GM19438 (cell line): ENCODE measurements around the gene ZNF324.

ENCODE experiments used
- ATAC-seq: cut with Tn5 transposase; IDR thresholded peaks from one replicate; pipeline ENCODE4 v1.9.1; 2021; ENCODE audit warnings: low read depth; ENCODE audit not compliant: unreplicated experiment

Gene ZNF324

GRCh38 chr19:58519355-58520256 is 52.7 kb downstream of the ZNF324 start, which contains the start of gene ZBTB45:
Gene ZBTB45 (minus strand): TSS chr19:58519810. CDS start chr19:58517673, 2,137 bp downstream.
- ATAC-seq, result peak; percentile 75

DNA sequence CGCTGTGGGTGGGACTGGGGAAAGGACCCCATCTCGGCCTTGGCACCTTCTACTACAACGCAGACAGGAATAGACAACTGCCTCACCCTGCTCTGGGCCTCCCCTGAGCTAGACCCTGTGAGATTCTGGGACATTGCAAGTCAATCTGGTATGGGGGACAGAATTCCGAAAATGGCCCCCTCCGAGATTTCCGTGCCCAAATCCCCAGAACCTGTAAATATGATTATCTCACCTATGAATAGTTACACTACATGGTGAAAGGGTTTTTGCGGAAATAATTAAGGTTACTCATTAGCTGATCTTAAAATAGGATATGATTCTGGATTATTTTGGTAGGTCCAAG is 53.3 kb downstream of the ZNF324 start:
- ATAC-seq, result no peak

DNA sequence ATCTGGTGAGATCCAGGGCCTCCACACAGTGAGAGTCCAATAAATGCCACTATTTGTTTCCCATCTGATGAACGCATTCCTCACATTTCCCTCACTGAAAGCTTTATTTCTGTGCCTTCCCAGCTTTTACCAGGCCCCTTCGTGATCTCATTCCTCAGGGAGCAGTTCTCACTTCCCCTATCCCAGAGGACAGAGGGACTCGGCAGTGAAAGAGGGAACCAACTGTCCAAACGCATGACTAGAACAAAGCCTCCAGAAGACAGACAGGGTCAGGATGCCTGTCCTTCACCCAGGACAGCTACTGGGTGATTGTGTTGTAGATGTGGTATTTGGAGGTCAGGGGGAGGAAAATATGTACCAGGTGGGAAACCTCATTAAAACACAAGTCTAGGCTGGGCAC is 54.8 kb downstream of the ZNF324 start:
- ATAC-seq, result no peak

- no peak for ATAC-seq
Observed at GRCh38 chr19:58522709-58523108, 55.8 kb downstream of the ZNF324 start.
